HCT116 (cell line): ENCODE data around the gene PRCD. TPM values are rescaled to one million over a fixed set of nuclear protein-coding genes. Genes with fewer than 3 reads are reported as not detected.

Source experiments
- ATAC-seq: fragments of 200-7000 bp; cut with Tn5 transposase; 2 replicates; pipeline ENCODE4 v1.9.1; 2020; ENCODE audit warnings: mild to moderate bottlenecking, moderate library complexity
- BruUV-seq: library from RNA; stranded (reverse); fragments of 400-500 nt; replicated peaks from 2 replicates; lab custom pipeline; 2021; lab: Mats Ljungman, UMichigan
- CTCF ChIA-PET: fragments of 300-600 bp; sonication (Branson Sonifier 250); formaldehyde crosslinking; loops from one replicate; lab custom pipeline; 2021; ENCODE audit warnings: antibody characterized with exemption; lab: Charles Lee
- POLR2A ChIA-PET: fragments of 300-600, 350-600 bp; sonication (Branson Sonifier 250); formaldehyde crosslinking; loops from one replicate; lab custom pipeline; 2021; ENCODE audit warnings: antibody characterized with exemption; lab: Charles Lee
- RAD21 ChIA-PET, 2 experiments: fragments of 300-600 bp; sonication (Branson Sonifier 250); formaldehyde crosslinking; loops; one replicate each; lab custom pipeline; 2023; ENCODE audit warnings: low total read pairs in 2 of 2; ENCODE audit not compliant: uncharacterized antibody in 2 of 2, unreplicated experiment in 2 of 2, low non-redundant PET in 1 of 2; lab: Charles Lee
- DNase-seq: peaks from one replicate; pipeline ENCODE4 v3.0.0-alpha.2; 2010; ENCODE audit warnings: low read depth, low spot score
- H2AFZ ChIP-seq: fragments of 200-600 bp; shearing (Covaris generic), sonication (generic); 2 replicates; pipeline ENCODE4 v1.6.1; 2017; ENCODE audit warnings: low read depth, mixed run types, mixed read lengths, antibody characterized with exemption, low read length; ENCODE audit not compliant: poor library complexity, severe bottlenecking
- H3K27ac ChIP-seq: 2 replicates; pipeline ENCODE4 v1.5.1; 2012; ENCODE audit warnings: low read depth, low read length
- H3K27me3 ChIP-seq: fragments of 200-600 bp; sonication (generic); 2 replicates; pipeline ENCODE4 v1.6.1; 2016; ENCODE audit warnings: mixed run types, low read length, mixed read lengths; ENCODE audit not compliant: insufficient read depth
- H3K36me3 ChIP-seq, 2 experiments: fragments of 200-500 bp in 1 of 2; fragments of 200-600 bp in 1 of 2; sonication (Bioruptor generic) in 1 of 2; sonication (generic) in 1 of 2; 2 replicates each; pipeline versions ENCODE4 v1.5.1 to v1.6.1; 2014 to 2016; ENCODE audit warnings: low read length in 2 of 2, inconsistent platforms in 1 of 2, mixed read lengths in 1 of 2, mixed run types in 1 of 2; ENCODE audit not compliant: insufficient read depth in 2 of 2, control insufficient read depth in 1 of 2
- H3K4me1 ChIP-seq, 2 experiments: fragments of 200-600 bp in 1 of 2; sonication (generic) in 1 of 2; 2 replicates each; pipeline versions ENCODE4 v1.5.1 to v1.6.1; 2012 to 2017; ENCODE audit warnings: low read length in 2 of 2, inconsistent platforms in 1 of 2, mild to moderate bottlenecking in 1 of 2, mixed read lengths in 1 of 2, mixed run types in 1 of 2, moderate library complexity in 1 of 2; ENCODE audit not compliant: insufficient read depth in 2 of 2, control insufficient read depth in 1 of 2
- H3K4me2 ChIP-seq: fragments of 200-600 bp; sonication (generic); 2 replicates; pipeline ENCODE4 v1.6.1; 2017; ENCODE audit warnings: mixed run types, low read length, mixed read lengths
- H3K4me3 ChIP-seq, 2 experiments: fragments of 200-600 bp in 1 of 2; sonication (generic) in 1 of 2; replicated peaks in 1 of 2; 2 replicates each; pipeline ENCODE4 v1.5.1; 2011 to 2016; ENCODE audit warnings: low read length in 2 of 2, control low read depth in 1 of 2, low read depth in 1 of 2, mild to moderate bottlenecking in 1 of 2, mixed read lengths in 1 of 2, mixed run types in 1 of 2
- H3K79me2 ChIP-seq: fragments of 200-600 bp; sonication (generic); 2 replicates; pipeline ENCODE4 v1.6.1; 2017; ENCODE audit warnings: mild to moderate bottlenecking, mixed run types, low read length, moderate library complexity, mixed read lengths; ENCODE audit not compliant: insufficient read depth
- H3K9ac ChIP-seq: fragments of 200-600 bp; sonication (generic); 2 replicates; pipeline ENCODE4 v1.6.1; 2016; ENCODE audit warnings: low read length, mixed read lengths
- H3K9me2 ChIP-seq: fragments of 200-600 bp; sonication (generic), shearing (Covaris generic); 2 replicates; pipeline ENCODE4 v1.6.1; 2017; ENCODE audit warnings: mixed run types, mild to moderate bottlenecking, moderate library complexity; ENCODE audit not compliant: insufficient read depth
- H3K9me3 ChIP-seq, 2 experiments: fragments of 200-500 bp in 1 of 2; fragments of 200-600 bp in 1 of 2; sonication (Bioruptor generic) in 1 of 2; sonication (generic) in 1 of 2; 2 replicates each; pipeline ENCODE4 v1.6.1; 2014 to 2017; ENCODE audit warnings: low read length in 2 of 2, mixed read lengths in 2 of 2, inconsistent platforms in 1 of 2, low read depth in 1 of 2, mild to moderate bottlenecking in 1 of 2, mixed run types in 1 of 2, moderate library complexity in 1 of 2; ENCODE audit not compliant: control insufficient read depth in 1 of 2, insufficient read depth in 1 of 2
- H4K20me1 ChIP-seq: fragments of 200-600 bp; sonication (generic), shearing (Covaris generic); 2 replicates; pipeline ENCODE4 v1.6.1; 2017; ENCODE audit warnings: mixed run types, mild to moderate bottlenecking, moderate library complexity; ENCODE audit not compliant: insufficient read depth
- CEBPB ChIP-seq: IDR thresholded peaks from 2 replicates; pipeline ENCODE4 v1.6.1; 2012; ENCODE audit warnings: low read depth
- EGR1 ChIP-seq: IDR thresholded peaks from 2 replicates; pipeline ENCODE4 v1.6.1; 2012; ENCODE audit warnings: low read depth
- ELF1 ChIP-seq: IDR thresholded peaks from 2 replicates; pipeline ENCODE4 v1.6.1; 2012; ENCODE audit warnings: low read depth, borderline replicate concordance
- EZH2 ChIP-seq: fragments of 200-600 bp; sonication (generic); IDR thresholded peaks from 2 replicates; pipeline ENCODE4 v1.6.1; 2017; ENCODE audit warnings: antibody characterized with exemption, mixed run types
- EZH2phosphoT487 ChIP-seq: fragments of 200-600 bp; IDR thresholded peaks from 2 replicates; pipeline ENCODE4 v1.6.1; 2018; ENCODE audit warnings: antibody characterized with exemption, borderline replicate concordance
- FOSL1 ChIP-seq: IDR thresholded peaks from 2 replicates; pipeline ENCODE4 v1.6.1; 2012; ENCODE audit warnings: low read depth
- JUND ChIP-seq: IDR thresholded peaks from 2 replicates; pipeline ENCODE4 v1.6.1; 2012
- POLR2AphosphoS5 ChIP-seq: IDR thresholded peaks from 2 replicates; pipeline ENCODE4 v1.6.1; 2011; ENCODE audit warnings: mild to moderate bottlenecking, low read depth, low read length, moderate library complexity
- SP1 ChIP-seq: IDR thresholded peaks from 2 replicates; pipeline ENCODE4 v1.6.1; 2012; ENCODE audit warnings: low read depth
- SRF ChIP-seq: IDR thresholded peaks from 2 replicates; pipeline ENCODE4 v1.6.1; 2012; ENCODE audit warnings: low read depth
- YY1 ChIP-seq: IDR thresholded peaks from 2 replicates; pipeline ENCODE4 v1.6.1; 2011; ENCODE audit warnings: low read length, low read depth, moderate library complexity, mild to moderate bottlenecking; ENCODE audit not compliant: insufficient replicate concordance; ENCODE audit errors: extremely low read depth
- ZFX ChIP-seq: fragments of 450-650 bp; IDR thresholded peaks from 2 replicates; pipeline ENCODE4 v1.6.1; 2017
- ZNF274 ChIP-seq: fragments of 200-500 bp; sonication (Bioruptor generic); IDR thresholded peaks from 2 replicates; pipeline ENCODE4 v1.6.1; 2014; ENCODE audit warnings: mild to moderate bottlenecking, low read depth, low read length, inconsistent platforms
- intact Hi-C: fragments of 100-400 bp; cut with micrococcal nuclease; formaldehyde crosslinking; loops from 2 replicates; pipeline ENCODE4 v1.10.0; 2022
- total RNA-seq: library from RNA; stranded (reverse); gene quantifications from one replicate; pipeline ENCODE4 v1.2.1, GENCODE V29; 2021; ENCODE audit not compliant: unreplicated experiment
- TF ChIP-seq, protein P1 (sequence below): IDR thresholded peaks from 2 replicates; pipeline ENCODE4 v1.6.1; 2012
- TF ChIP-seq, protein P2 (sequence below): IDR thresholded peaks from 2 replicates; pipeline ENCODE4 v1.6.1; 2011; ENCODE audit warnings: mild to moderate bottlenecking, low read length, moderate library complexity; ENCODE audit not compliant: insufficient replicate concordance; ENCODE audit errors: extremely low read depth
- TF ChIP-seq, protein P3 (sequence below): IDR thresholded peaks from 2 replicates; pipeline ENCODE4 v1.6.1; 2012
- TF ChIP-seq, protein P4 (sequence below): IDR thresholded peaks from 2 replicates; pipeline ENCODE4 v1.6.1; 2012; ENCODE audit warnings: low read depth
- TF ChIP-seq, protein P5 (sequence below), 3 experiments: fragments of 200-600 bp in 1 of 3; sonication (generic) in 1 of 3; IDR thresholded peaks in 2 of 3; conservative IDR thresholded peaks in 1 of 3; 2 replicates each; pipeline ENCODE4 v1.5.1; 2012 to 2017; ENCODE audit warnings: low read depth in 2 of 3, low read length in 2 of 3, antibody characterized with exemption in 1 of 3, borderline replicate concordance in 1 of 3, control low read depth in 1 of 3, mild to moderate bottlenecking in 1 of 3, mixed read lengths in 1 of 3, mixed run types in 1 of 3, moderate library complexity in 1 of 3; ENCODE audit not compliant: insufficient read depth in 1 of 3

The PRCD gene
- total RNA-seq, 1 experiment from 2014 or later: not detected

DNA sequence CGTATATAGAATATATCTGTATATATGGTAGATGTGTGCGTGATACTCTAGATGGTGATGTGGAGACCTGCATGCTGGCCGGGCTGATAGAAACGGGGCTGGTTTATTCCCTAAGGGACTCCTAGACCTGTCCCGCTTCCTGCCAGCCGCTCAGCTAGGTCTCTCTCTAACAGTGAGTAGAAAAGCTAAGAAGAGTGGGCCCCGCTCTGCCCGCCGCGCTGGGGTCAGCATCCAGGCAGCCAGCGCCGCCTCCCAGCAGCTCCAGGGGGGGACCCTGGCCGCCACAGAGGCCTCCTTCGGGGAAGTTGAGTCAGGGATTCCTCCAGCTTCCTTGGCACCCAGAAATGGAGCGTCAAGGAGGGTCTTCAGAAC lies 11.7 kb upstream of the PRCD start:
- Histone ChIP-seq H3K4me1 (peaks cover 10 to 36% of the 10 kb centered on the region in 2 experiments; a peak in 3 of 4 replicates), H3K27ac (no peak overlapping the region), H3K9ac (no peak overlapping the region), H2AFZ (no peak overlapping the region), H3K27me3 (no peaks in the 10 kb centered on the region), H3K36me3 (no peaks in the 10 kb centered on the region), H3K9me3 (no peaks in the 10 kb centered on the region), H3K9me2 (no peaks in the 10 kb centered on the region), H3K4me3 (no peak overlapping the region), H4K20me1 (no peaks in the 10 kb centered on the region), H3K4me2 (no peak overlapping the region), H3K79me2 (no peaks in the 10 kb centered on the region)
- no TSS peak for BruUV-seq
- no peak for TF ChIP-seq CEBPB
- no peak for TF ChIP-seq EZH2phosphoT487
- TF ChIP-seq YY1: no peak
- TF ChIP-seq, protein P1, sequence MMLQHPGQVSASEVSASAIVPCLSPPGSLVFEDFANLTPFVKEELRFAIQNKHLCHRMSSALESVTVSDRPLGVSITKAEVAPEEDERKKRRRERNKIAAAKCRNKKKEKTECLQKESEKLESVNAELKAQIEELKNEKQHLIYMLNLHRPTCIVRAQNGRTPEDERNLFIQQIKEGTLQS: no peak
- TF ChIP-seq, protein P2, sequence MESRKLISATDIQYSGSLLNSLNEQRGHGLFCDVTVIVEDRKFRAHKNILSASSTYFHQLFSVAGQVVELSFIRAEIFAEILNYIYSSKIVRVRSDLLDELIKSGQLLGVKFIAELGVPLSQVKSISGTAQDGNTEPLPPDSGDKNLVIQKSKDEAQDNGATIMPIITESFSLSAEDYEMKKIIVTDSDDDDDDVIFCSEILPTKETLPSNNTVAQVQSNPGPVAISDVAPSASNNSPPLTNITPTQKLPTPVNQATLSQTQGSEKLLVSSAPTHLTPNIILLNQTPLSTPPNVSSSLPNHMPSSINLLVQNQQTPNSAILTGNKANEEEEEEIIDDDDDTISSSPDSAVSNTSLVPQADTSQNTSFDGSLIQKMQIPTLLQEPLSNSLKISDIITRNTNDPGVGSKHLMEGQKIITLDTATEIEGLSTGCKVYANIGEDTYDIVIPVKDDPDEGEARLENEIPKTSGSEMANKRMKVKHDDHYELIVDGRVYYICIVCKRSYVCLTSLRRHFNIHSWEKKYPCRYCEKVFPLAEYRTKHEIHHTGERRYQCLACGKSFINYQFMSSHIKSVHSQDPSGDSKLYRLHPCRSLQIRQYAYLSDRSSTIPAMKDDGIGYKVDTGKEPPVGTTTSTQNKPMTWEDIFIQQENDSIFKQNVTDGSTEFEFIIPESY: no peak
- TF ChIP-seq ZNF274: no peak
- no peak for TF ChIP-seq SP1
- TF ChIP-seq ELF1: no peak
- no peak for TF ChIP-seq EGR1
- no peak for TF ChIP-seq JUND
- TF ChIP-seq EZH2: no peak
- TF ChIP-seq, protein P3, sequence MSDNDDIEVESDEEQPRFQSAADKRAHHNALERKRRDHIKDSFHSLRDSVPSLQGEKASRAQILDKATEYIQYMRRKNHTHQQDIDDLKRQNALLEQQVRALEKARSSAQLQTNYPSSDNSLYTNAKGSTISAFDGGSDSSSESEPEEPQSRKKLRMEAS: no peak
- TF ChIP-seq, protein P4, sequence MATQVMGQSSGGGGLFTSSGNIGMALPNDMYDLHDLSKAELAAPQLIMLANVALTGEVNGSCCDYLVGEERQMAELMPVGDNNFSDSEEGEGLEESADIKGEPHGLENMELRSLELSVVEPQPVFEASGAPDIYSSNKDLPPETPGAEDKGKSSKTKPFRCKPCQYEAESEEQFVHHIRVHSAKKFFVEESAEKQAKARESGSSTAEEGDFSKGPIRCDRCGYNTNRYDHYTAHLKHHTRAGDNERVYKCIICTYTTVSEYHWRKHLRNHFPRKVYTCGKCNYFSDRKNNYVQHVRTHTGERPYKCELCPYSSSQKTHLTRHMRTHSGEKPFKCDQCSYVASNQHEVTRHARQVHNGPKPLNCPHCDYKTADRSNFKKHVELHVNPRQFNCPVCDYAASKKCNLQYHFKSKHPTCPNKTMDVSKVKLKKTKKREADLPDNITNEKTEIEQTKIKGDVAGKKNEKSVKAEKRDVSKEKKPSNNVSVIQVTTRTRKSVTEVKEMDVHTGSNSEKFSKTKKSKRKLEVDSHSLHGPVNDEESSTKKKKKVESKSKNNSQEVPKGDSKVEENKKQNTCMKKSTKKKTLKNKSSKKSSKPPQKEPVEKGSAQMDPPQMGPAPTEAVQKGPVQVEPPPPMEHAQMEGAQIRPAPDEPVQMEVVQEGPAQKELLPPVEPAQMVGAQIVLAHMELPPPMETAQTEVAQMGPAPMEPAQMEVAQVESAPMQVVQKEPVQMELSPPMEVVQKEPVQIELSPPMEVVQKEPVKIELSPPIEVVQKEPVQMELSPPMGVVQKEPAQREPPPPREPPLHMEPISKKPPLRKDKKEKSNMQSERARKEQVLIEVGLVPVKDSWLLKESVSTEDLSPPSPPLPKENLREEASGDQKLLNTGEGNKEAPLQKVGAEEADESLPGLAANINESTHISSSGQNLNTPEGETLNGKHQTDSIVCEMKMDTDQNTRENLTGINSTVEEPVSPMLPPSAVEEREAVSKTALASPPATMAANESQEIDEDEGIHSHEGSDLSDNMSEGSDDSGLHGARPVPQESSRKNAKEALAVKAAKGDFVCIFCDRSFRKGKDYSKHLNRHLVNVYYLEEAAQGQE: no peak
- no peak for TF ChIP-seq FOSL1
- no peak; the same call in 1 of the 2 replicates for TF ChIP-seq ZFX
- TF ChIP-seq, protein P5, sequence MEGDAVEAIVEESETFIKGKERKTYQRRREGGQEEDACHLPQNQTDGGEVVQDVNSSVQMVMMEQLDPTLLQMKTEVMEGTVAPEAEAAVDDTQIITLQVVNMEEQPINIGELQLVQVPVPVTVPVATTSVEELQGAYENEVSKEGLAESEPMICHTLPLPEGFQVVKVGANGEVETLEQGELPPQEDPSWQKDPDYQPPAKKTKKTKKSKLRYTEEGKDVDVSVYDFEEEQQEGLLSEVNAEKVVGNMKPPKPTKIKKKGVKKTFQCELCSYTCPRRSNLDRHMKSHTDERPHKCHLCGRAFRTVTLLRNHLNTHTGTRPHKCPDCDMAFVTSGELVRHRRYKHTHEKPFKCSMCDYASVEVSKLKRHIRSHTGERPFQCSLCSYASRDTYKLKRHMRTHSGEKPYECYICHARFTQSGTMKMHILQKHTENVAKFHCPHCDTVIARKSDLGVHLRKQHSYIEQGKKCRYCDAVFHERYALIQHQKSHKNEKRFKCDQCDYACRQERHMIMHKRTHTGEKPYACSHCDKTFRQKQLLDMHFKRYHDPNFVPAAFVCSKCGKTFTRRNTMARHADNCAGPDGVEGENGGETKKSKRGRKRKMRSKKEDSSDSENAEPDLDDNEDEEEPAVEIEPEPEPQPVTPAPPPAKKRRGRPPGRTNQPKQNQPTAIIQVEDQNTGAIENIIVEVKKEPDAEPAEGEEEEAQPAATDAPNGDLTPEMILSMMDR (IDR thresholded peaks at IDR 0.05 in 2 of 3, conservative IDR thresholded peaks at IDR 0.05 in 1 of 3; ENCODE audit: borderline replicate concordance in 1 of 3, insufficient read depth in 1 of 3, low read depth in 2 of 3, low read length in 2 of 3): no peak
- TF ChIP-seq SRF: no peak
- TF ChIP-seq POLR2AphosphoS5: no peak
- DNase-seq (no peak), ATAC-seq (no peak)
- ChIA-PET RAD21 (interaction anchor here in 1 of 2 experiments (1.4 kb wide), 1 partner anchor 12 kb away, joined by 4 read pairs; the partner anchor contains the start of gene PRCD), POLR2A (interaction anchor here (0.5 to 0.7 kb wide), 3 partner anchors 29 to 144 kb away, joined by 3 to 5 read pairs (median 3); no protein-coding TSS in a partner anchor), CTCF (interaction anchor here (0.9 to 2.8 kb wide), 6 partner anchors 12 to 154 kb away, joined by 3 to 10 read pairs (median 6); partner anchors contain the start of gene PRCD)
- intact Hi-C loops: no loop called here
